Body of pancreas (tissue), 4 donors: Measurements from ENCODE around the gene CLDN15.

Experiments
- CTCF ChIP-seq, 7 experiments: fragments of 450-650 bp in 4 of 7; fragments of 200-600 bp in 3 of 7; sonication (generic) in 3 of 7; IDR thresholded peaks; one replicate each; pipeline ENCODE4 v1.5.1; 2016 to 2019; ENCODE audit warnings: antibody characterized with exemption in 7 of 7
- POLR2A ChIP-seq, 3 donors: fragments of 450-650 bp; IDR thresholded peaks; one replicate each; pipeline ENCODE4 v1.6.1; 2016; ENCODE audit warnings: antibody characterized with exemption in 3 of 3, mild to moderate bottlenecking in 2 of 3

GRCh38 chr7:101226721-101227120 lies 10.9 kb downstream of the CLDN15 start:
- no peak for TF ChIP-seq CTCF (IDR thresholded peaks at IDR 0.05)
- no peak for TF ChIP-seq POLR2A (IDR thresholded peaks at IDR 0.05)
